ENCODE measurements around the gene RNF39.

The RNF39 gene

DNA sequence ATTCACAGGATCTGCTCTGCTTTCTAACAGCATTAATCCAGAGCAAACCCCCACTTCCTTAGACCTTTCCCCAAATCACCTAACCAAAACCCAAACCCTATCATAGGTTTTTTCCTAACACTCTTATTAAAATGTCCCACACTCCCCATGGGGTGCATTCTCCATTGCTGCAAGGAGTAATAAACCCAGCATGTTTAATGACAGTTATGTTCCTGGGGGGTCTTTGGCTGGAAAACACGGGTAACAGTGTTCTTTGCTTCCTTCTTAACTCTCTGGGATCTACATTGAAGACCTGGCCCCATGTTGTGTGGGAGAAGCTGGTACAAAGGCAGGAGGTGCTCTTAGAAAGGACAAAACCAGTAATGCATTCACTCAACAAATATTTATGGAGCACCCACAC is 21.3 kb upstream of the RNF39 start:
- no peak for DNase-seq

DNA sequence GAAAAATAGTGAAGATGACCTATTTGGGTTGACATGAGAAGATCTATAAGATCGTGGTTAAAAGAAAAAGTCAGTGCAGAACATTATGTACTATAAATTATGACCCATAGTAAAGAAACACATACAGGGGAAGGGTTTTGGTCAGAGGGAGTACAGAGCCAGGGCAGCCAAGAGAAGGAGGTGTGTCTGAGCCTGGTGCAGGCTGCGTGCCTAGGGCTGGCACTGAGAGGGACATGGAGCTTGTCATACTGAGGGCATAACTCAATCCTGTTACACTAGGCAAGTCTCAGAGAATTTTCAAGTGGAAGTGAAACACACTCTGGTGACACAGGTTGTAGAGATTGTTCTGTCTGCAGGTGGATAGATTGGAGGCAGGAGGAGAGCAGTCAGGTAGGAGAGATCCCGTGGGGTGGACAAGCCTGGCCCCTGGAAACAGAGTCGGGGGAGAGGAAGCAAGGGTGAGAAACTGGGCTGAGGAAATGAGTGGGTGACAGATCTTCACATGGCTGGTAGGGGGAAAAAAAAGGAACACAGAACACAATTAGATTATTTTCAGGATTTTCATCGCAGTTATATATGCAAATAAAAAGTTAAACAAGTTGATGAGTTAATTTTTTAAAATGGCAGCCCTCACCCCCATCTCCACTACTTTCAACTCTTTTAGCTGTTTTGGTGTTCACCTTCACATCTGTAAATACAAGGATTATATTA is 18.5 kb upstream of the RNF39 start:
- DNase-seq = no peak

DNA sequence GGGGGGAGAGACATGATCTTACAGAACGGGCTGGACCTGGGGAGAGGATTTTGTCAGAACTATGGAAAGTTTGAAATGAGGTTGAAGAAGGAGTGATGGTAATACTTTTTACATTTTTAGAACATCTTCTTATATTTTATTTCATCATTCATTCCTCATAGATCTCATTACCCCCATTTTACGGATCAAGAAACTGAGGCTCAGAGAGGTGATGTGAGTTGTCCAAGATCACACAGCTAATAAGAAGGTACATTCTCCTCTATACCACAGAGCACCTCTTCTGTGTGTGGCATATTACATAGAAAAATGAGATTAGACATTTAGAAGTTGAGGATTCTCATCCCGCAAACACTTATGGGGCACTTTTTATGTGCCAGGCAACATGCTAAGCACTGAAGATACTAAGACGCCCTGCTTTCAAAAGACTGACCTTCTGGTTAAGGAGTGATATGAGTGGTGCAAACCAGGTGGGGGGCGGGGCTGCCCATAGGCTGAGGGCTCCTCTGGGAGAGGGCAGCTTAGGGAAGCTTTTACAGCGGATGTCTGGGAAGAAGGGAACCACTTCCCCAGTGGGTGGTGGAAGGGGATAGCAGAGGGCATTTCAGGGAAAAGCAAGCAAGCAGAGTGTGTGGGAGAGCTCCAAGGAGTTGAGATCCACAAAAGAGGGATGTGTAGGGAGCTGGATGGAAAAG is 17.4 kb upstream of the RNF39 start:
- no peak for DNase-seq

DNA sequence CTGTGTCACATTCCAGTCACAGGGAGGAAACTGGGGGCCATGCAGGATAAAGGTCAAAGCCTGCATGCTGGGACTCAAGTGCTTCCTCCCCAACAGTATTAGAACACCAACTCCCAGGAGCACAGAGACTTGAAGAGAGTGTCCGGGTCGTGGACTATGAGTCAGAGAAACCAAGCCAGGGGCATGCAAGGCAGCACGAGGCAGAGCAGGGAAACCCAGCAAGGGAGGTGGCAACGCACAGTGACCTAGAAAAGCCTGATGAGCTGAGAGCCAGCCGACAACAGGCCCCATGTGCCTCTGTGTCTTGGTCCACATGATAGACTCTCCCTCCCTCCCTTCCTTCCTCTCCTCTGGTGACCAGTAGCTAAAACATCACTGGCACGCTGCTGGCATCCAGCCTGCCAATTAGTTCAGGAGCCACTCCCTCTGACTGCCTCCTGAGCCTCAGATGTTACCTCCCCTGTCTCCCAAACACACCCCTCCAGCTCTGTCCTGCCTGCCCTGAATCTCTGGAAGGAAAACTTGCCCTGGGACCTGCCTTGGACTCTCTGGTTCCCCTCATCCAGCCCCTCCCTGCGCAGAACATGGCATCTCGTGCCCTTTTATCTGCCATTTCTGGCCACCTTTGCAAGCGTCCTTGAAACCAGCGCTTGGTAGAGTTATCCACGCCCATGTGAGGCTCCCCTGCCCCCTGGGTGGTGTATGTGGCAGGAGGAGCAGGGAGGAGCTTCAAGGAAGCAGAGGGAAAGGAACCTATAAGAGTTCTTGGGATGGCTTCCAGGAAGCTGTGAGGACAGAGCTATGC is 16.2 kb upstream of the RNF39 start:
- peak; percentile 75 for DNase-seq

DNA sequence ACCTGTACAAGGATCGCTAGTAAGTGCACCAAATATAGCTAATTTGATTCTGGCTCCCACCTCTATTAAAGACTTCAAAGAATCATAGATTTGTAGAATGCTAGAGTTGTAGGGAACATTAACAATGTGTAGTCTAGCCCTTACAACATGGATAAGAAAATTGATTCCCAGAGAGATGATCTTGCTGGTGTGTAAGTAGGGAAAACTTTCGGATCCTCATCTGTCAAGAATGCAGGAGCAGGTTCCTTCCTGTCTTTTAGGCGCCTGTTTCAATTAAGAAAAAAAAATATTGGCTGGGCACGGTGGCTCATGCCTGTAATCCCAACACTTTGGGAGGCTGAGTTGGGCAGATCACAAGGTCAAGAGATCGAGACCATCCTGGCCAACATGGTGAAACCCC is 12.3 kb upstream of the RNF39 start:
- no peak for DNase-seq

DNA sequence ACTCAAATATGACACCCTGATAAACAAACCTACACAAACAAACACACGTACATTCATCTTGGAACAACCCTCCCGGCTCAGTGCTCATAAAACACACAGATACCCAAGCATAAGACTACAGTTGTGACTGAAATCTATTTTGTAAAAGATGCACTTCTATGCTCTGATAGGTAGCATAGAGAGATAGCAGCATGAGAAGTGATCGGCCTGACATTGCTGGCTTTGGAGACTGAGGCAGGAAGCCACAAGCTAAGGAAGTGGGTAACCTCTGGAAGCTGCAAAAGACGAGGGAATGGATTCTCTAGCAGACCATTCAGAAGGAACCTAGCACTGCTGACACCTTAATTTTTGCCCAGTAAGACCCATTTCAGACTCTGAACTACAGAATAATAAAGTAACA is 1.6 kb upstream of the RNF39 start:
- DNase-seq = no peak

DNA sequence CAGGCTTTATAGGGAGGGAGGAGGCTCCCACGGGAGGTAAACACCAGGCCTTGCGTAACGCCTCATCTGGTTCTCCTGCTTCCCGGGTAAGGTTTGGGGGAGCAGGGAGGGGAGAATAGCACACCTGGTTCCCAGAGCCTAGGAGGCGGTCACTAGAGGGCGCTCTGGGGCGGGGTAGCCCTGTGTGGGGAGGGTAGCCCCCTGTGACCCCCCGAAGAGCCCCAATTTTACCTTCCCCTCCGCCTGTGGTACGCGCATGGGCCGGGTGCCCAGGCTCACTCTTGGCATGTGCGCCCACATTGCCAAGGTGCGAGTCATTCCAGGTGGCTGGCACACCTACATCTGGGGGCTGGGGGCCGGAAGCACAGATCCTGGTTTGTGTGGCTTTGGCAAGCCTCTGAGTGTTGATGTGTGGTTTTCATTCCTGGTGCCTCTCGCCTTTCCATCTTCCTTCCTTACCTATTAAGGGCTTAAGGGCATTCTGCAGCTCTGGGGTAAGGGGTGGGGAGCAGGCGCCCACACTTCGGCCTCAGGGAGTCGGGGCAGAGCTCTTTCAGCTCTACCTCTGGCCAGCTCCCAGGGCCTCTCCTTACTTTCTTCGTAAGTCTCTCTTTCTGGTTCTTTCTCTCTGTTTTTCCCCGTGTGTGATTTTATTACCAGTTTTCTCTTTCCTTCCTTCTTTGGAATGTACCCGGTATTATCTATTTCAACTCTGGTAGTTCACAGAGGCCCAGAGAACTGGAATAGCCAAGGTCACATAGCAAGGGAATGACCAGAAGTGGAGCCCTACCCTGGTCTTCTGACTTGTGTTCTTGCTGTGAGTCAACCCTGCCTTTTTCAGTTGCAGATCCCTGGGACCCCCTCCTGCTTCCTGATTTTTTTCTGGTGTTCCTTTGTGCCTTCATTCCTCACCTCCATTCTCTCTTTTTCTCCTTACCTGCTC is 492 bp upstream of the RNF39 start:
- no peak for DNase-seq

DNA sequence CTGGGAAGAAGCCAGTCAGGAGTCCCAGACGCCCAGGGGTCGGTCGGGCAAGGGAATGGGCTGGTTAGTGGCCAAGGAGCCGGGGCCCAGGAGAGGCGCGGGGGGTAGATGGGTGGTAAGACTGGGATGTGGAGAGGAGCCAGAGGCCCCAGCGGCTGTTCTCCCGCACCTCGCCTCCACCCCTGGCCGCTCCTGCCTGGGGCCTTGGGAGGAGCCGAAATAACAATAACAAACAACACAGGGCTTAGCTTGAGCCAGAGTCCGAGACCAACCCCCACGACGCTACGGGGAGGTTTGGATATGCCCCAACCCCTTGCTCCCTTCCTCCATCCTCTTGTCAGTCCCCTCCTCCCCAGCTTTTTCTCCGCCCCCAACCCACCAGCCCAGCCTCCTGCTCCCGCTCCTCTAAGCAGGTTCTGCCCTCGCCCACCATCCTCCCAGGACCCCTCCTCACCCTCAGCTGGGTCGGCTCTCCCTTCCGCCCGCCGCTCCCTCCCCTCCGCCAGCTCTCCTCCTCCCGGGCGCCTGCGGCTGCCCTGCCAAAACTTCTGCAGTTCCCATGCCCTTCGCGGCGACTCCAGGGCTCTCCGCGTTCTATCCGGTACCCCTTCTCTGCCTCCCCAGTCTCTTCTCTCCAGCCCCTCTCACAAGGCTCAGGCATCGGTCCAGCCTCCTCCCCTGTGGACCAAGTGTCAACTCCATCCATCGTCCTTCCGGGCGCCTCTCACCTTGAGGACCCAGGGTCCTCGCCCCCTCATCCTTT is 1.1 kb downstream of the RNF39 start:
- DNase-seq = no peak

DNA sequence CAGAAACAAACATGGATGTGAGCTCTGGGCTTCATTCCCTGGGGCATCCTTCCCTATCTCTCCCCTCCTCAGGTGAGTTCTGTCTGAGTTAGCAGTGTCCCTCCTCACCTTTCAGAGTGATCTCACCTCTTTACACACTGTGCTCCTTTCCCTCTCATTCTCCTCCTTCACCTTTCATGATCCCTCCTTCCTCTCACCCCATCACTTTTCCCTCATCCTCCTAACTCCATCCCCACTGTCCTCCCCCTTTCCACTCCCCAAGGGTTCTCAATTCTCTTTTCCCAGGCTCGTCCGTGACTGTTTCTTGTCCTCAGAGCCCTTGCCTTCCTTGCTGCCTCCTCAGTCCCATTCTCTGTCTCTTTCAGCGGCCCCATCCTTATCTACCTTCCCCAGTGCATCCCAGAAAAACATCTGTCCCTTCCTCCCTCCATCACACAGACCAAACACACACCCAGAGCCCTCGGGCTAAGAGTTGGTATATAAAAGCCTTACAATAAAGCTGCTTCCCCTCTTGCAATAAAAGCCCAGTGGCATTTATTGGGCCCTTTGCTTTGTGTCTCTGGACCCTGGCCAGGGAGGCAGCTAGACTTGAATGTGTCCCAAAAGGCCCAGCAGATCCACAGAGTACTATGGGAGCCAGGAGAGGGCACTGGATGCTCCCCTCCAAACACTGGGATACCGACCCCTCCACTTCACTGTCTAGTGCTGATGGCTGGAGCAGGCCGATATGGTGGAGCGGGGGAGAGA is 1.9 kb downstream of the RNF39 start:
- DNase-seq = no peak

DNA sequence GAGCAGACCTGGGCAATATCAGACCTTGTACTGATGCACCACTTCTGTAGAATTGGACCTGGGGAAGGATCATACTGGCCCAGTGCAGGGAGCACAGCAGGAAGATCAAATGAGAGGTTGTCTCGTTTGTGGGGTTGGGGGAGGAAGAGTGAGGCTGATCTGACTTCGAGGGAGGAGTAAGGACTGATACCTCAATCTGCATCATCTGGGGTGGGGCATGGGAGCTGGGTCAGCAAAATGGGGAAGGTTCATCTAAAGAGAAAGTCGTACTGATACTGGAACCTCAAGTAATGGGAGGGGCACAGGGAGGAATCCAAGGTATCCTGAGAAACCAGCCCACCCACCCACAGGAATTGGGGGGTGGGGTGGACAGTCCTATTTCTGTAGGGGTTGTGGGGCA is 3.7 kb downstream of the RNF39 start:
- DNase-seq = no peak

DNA sequence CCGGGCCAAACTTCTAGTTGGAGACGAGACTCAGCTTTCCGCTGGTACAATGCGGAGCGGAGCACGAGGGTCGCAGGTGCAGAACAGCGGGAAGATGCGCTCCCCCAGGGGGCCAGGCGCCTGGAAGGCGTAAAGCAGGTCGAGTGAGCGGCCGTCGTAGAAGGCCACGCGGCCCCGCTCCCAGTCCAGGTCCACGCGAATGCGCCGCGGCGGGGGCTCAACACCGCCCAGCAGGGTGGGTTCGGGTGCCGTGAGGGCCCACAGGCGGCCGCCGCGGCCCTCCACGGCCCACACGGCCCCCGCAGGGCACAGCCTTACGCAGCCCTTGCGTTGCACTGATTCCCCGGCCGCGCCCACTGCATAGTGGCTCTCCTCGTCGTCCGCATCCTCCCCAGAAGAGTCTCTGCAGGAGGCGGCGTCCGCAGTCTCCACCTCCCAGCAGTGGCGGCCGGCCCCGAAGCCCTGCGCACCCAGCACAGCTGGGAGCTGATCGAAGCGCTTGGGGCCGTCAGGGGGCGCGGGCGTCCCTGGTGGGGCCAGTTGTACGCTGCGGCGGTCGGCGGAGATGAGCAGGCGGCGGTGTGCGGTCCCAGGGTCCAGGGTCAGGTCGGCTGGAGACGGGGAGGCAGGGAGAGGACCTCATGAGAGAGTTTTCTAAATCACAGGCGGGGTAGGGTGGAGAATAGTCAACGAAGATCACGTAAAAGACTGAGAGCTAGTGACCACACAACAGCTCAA is 4.3 kb downstream of the RNF39 start:
- DNase-seq = no peak

DNA sequence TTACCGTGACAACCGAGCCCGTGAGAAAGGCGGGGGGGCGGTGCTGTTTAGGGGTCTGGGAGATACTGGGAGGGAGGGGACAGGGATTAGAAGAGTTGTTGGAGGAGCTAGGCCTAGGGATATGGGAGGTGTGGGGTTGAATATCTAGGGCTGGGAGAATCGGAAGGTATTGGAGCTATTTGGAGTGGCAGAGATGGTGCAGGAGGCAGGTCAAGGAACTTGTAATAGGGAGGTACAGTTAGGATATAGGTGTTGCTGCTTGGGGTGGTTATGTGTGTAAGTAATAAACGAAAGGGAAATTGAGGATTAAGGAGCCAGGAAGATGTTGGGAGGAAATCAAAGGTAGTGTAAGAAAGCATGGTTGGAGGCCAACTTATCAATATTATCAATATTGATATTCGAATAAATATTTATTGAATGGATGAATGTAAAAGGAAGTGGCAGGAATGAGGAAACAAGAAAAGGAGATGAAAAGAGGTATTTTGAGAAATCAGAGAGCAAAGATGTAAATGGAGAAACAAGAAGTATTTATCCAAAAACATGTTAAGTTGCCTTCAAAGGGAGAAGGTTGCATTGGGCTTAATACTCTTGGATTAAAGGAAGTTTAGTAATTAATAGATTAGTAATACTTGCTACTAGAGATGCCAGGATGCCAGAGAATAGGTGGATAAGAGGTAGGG is 8.0 kb downstream of the RNF39 start:
- DNase-seq = no peak

DNA sequence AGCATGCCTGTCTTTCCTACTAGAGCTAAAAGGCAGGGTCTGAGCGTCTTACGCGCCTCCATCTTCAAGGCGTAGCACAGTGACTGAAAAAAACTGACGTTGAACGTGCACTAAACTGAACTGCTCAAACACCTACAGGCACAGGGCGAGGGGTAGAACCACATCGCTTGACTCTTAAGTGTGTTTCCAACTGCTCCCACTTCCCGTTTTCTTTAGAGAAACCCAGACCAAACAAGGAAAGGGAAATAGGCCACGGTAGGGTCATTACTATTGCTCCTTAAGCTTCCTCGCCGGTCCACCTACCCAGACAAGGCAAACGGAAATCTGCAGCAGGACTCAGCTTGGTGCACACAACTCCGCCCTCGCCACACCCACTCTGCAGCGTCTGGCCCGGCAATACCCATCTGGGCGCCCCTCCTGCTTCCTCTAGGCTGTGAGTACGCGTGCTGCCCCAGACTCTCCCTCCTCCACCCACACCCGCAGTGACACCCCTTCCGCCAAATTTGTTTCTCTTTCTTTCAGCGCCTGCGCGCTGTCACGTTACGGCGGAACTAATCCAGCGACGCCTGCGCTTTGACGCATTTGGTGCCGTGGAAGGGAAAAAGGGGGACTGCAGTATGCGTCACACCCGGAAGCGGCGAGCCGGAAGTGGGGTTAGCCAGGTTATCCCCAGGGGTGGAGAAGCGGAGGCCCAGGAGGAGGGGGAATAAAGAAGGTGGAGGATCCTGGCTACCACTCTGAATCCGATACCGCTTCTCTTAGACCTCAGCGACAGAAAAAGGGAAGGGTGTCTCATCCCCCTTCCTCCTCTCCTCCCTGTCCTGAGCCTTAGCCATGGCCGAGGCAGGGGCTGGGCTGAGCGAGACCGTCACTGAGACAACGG is 8.8 kb downstream of the RNF39 start, which contains the start of gene PPP1R11:
TSS of gene PPP1R11 (plus strand) at position 622 of the 883 bp plus-strand sequence. CDS start at position 835, 213 bp downstream.
- peak; percentile 96 for DNase-seq

DNA sequence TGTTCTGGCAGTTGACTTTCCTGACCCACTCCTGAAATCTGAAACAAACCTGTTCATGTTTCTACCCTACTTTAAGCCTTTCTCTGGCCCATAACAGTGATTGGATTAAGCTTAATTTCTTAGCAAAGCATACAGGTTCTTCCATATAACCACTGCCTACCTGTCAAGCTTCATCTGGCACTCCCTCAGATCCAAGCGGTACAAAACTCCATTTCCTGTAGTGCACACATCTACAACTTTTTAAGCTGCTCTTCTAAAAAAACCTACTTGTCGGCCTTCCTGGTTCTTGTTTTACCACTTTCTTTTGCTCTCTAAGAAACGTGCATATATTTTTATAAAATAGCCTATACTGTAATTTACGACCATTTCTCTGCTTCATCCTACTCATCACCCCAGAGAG is 9.5 kb downstream of the RNF39 start:
- DNase-seq = no peak

DNA sequence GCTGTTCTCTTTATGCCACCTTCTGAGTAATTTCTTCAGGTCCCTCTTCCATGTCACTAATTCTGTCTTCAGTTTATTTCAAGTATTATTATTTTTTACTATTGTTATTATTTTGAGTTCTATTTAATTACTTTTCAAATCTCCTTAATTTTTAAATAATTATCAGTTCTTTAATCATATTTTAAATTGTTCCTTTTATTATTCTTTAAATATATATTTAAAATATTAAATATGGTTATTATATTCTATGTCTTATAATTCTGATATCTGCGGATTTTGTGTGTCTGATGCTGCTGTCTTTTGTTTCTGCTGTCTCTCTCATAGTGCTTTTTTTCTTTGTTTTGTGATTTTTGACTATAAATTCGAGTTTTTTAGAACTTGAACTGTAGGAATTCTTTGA is 12.3 kb downstream of the RNF39 start:
- DNase-seq = no peak

DNA sequence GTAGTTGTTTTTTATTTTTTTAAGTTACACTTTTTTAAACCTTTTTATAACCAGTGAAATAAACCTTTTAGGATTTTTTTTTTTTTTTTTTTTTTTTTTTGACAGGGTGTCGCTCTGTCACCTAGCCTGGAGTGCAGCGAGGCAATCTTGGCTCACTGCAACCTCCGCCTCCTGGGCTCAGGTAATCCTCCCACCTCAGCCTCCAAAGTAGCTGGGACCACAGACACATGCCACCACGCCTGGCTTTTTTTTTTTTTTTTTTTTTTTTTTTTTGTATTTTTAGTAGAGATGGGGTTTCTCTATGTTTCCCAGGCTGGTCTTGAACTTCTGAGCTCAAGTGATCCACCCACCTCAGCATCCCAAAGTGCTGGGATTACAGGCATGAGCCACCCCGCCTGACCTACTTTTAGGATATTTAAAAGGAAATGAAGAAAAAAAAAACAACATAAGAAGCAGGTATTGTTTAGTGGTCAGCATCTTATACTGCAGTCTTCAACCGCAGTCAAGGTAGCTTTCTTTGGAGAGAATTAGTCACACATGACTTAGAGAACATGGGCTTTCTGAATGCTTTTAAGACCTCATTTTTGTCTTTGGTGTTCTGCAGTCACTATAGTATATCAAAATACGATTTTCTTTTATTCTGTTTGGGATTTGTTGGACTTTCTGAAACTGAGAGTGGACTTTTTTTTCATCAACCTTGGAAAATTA is 12.9 kb downstream of the RNF39 start:
- no peak for DNase-seq

DNA sequence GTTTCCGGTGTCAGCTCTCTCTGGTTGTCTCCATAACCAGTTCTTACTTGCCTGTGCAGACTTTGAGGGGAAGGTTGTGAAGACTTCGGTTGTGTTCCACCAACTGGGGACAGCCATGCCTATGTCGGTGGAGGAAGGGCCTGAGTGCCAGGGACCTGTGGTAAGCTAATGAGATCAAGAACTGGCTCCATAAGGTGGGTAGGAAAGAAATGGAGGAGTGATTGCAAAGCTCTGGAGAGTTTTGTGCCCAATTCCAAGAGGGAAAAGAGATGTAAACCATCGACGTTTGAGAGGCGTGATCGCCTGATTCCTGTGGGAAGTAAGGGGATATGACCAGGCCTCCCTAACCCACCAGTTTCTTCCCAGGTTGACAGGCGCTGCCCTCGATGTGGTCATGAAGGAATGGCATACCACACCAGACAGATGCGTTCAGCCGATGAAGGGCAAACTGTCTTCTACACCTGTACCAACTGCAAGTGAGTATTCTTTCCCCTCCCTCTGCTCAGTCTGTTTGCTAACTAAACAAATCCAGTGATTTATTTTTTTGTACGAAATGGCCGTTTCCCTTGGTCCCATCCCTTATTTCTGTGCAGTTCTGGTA is 13.6 kb downstream of the RNF39 start:
- DNase-seq = no peak

Data from T1000 (cell line).